Retinal pigment epithelial cell (primary cell): ENCODE measurements around the gene PGBD1.

ENCODE experiments used
- DNase-seq: peaks from one replicate; pipeline ENCODE4 v3.0.0-alpha.2; 2010; ENCODE audit warnings: low read depth
- H3K4me3 ChIP-seq: 2 replicates; pipeline ENCODE4 v1.5.1; 2011; ENCODE audit warnings: mild to moderate bottlenecking, low read length, control low read depth, moderate library complexity
- CTCF ChIP-seq: conservative IDR thresholded peaks from 2 replicates; pipeline ENCODE4 v1.5.1; 2011; ENCODE audit warnings: low read depth, low read length, control low read depth, inconsistent platforms

Gene PGBD1

GRCh38 chr6:28257042-28257441 lies 24.3 kb upstream of the PGBD1 start:
- TF ChIP-seq CTCF: no peak
- H3K4me3 ChIP-seq: no peak overlapping the region
- DNase-seq: no peak

- no peak for DNase-seq
- no peak for TF ChIP-seq CTCF
- H3K4me3 ChIP-seq: peak within 1 kb of the TSS; percentile 33
Observed at GRCh38 chr6:28258877-28259777, 22.2 kb upstream of the PGBD1 start, which contains the start of gene NKAPL. Gene NKAPL (plus strand): TSS chr6:28259297. CDS start chr6:28259372, 75 bp downstream.

GRCh38 chr6:28263922-28264321 lies 17.4 kb upstream of the PGBD1 start:
- no peak for TF ChIP-seq CTCF
- H3K4me3 ChIP-seq: no peak overlapping the region
- no peak for DNase-seq

- no peak for DNase-seq
- no peak overlapping the region for H3K4me3 ChIP-seq
- no peak for TF ChIP-seq CTCF
Observed at GRCh38 chr6:28264834-28265401, 16.5 kb upstream of the PGBD1 start.

GRCh38 chr6:28266563-28266961 lies 14.8 kb upstream of the PGBD1 start:
- no peak for TF ChIP-seq CTCF
- H3K4me3 ChIP-seq: peak overlapping the region; percentile 87
- no peak for DNase-seq

- peak; percentile 58 for DNase-seq
- no peak for TF ChIP-seq CTCF
- peak within 1 kb of the TSS; percentile 87 for H3K4me3 ChIP-seq
Observed at GRCh38 chr6:28266962-28267694, 14.2 kb upstream of the PGBD1 start, which contains the start of gene ZSCAN26. Gene ZSCAN26 (plus strand): TSS chr6:28267143. CDS start chr6:28271920, 4,777 bp downstream.
